Measurements from ENCODE around the gene IL1F10.
"Not testable (repeated sequence)": the region's sequence is repeated elsewhere in the genome, so short reads cannot be mapped to it uniquely, and the experiment has no call there.

Gene IL1F10

DNA sequence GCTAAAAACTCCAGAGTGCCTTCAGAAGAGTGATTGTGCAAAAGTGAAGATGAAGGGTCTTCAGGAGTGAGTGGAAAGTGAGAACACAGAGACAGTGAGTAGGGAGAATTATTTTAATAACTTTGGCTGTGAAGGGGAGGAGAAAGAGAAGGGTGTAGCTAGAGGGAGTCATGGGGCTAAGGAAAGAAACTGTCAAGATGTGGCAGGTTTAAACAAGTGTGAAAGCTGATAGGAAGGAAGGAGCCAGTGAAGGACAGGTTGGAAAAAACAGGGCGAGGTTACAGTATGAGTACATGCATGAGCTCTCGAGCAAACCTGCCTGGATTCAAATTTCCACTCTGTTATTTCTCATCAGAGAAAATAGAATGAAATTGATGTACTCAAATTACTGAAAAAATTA is 17.8 kb downstream of the IL1F10 start:
- TF ChIP-seq, protein P1, sequence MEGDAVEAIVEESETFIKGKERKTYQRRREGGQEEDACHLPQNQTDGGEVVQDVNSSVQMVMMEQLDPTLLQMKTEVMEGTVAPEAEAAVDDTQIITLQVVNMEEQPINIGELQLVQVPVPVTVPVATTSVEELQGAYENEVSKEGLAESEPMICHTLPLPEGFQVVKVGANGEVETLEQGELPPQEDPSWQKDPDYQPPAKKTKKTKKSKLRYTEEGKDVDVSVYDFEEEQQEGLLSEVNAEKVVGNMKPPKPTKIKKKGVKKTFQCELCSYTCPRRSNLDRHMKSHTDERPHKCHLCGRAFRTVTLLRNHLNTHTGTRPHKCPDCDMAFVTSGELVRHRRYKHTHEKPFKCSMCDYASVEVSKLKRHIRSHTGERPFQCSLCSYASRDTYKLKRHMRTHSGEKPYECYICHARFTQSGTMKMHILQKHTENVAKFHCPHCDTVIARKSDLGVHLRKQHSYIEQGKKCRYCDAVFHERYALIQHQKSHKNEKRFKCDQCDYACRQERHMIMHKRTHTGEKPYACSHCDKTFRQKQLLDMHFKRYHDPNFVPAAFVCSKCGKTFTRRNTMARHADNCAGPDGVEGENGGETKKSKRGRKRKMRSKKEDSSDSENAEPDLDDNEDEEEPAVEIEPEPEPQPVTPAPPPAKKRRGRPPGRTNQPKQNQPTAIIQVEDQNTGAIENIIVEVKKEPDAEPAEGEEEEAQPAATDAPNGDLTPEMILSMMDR (IDR thresholded peaks at IDR 0.05; ENCODE audit: control insufficient read depth, extremely low read depth, insufficient read depth), result no peak
- DNase-seq (ENCODE audit: low read depth), result no peak
- H3K4me3 ChIP-seq (ENCODE audit: low read depth, low read length), result no peak overlapping the region

GRCh38 chr2:113088213-113088992 is 20.6 kb downstream of the IL1F10 start:
- TF ChIP-seq, protein P1 (IDR thresholded peaks at IDR 0.05; ENCODE audit: control insufficient read depth, extremely low read depth, insufficient read depth), result no peak
- no peak overlapping the region for H3K4me3 ChIP-seq (ENCODE audit: low read depth, low read length)
- no peak for DNase-seq (ENCODE audit: low read depth)

DNA sequence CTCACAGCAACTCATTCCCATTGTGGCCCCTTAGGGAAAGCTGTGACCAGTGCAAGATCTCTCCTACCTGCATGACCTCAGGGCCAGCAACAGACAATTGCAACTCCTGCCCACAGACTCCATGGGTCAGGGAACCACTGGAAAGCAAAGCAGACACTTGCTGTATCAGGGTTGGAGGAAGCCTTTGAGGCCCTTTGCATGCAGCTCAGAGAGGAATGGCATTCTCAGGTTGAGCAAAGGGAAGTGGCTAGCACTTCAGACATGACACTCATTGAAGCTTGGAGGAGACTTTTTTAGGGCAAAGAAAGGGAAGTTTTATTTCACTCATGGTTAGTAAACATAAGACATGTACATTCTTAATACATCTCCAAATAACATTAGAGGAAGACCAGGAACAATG is 22.1 kb downstream of the IL1F10 start:
- DNase-seq (ENCODE audit: low read depth), result no peak
- TF ChIP-seq, protein P1 (IDR thresholded peaks at IDR 0.05; ENCODE audit: control insufficient read depth, extremely low read depth, insufficient read depth), result no peak
- H3K4me3 ChIP-seq (ENCODE audit: low read depth, low read length), result no peak overlapping the region

- no peak for DNase-seq (ENCODE audit: low read depth)
- no peak overlapping the region for H3K4me3 ChIP-seq (ENCODE audit: low read depth, low read length)
- TF ChIP-seq, protein P1 (IDR thresholded peaks at IDR 0.05; ENCODE audit: control insufficient read depth, extremely low read depth, insufficient read depth), result no peak
Measured at GRCh38 chr2:113091231-113091896, 23.6 kb downstream of the IL1F10 start.

DNA sequence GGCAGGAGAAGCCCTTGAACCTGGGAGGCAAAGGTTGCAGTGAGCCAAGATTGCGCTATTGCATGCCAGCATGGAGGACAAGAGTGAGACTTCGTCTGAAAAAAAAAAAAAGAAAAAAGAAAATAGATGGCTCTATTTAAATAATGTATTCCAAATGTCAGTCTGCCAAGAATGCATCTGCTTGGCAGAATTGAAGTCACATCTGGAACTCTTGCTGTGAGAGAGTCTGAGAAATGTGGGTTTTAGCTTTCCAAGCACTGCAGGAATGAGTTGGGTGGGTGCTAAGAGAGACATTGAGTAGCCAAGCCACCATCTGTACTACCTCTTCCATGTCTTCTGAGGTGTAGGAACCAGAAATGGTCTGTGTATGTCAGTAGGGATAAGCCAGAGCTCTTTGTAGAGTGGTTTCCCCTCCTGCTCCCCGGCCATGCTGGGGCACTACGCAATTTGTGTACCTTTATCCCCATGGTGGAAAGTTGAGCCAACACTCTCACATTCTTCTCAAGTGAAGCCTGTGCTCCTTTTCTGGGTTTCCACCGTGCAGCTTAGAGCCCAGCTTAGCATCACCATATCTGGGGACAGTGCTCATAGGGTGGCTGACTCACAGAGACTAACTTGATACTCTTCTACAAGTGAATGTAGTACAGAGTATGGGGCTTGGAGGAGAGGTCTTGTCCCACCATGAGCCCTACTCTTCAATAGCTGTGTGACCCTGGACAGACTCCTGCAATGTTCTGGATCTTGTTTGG is 25.3 kb downstream of the IL1F10 start:
- TF ChIP-seq, protein P1 (IDR thresholded peaks at IDR 0.05; ENCODE audit: control insufficient read depth, extremely low read depth, insufficient read depth), result no peak
- DNase-seq (ENCODE audit: low read depth), result no peak
- no peak overlapping the region for H3K4me3 ChIP-seq (ENCODE audit: low read depth, low read length)

- H3K4me3 ChIP-seq (ENCODE audit: low read depth, low read length), result no peak overlapping the region
- TF ChIP-seq, protein P1 (IDR thresholded peaks at IDR 0.05; ENCODE audit: control insufficient read depth, extremely low read depth, insufficient read depth), result no peak
- DNase-seq (ENCODE audit: low read depth), result no peak
Measured at GRCh38 chr2:113093613-113093977, 25.8 kb downstream of the IL1F10 start.

DNA sequence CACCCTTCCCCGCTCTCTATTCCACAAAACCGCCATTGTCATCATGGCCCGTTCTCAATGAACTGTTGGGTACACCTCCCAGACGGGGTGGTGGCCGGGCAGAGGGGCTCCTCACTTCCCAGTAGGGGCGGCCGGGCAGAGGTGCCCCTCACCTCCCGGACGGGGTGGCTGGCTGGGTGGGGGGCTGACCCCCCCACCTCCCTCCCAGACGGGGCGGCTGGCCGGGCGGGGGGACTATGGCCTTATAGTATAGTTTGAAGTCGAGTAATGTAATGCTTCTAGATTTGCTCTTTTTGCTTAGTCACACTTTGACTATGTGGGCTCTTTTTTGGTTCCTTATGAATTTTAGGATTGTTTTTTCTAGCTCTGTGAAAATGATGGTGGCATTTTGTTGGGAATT is 28.5 kb downstream of the IL1F10 start:
- not testable (repeated sequence) for H3K4me3 ChIP-seq (ENCODE audit: low read depth, low read length); DNase-seq (ENCODE audit: low read depth)

- not testable (repeated sequence) for H3K4me3 ChIP-seq (ENCODE audit: low read depth, low read length); DNase-seq (ENCODE audit: low read depth)
Measured at GRCh38 chr2:113096842-113097618, 29.3 kb downstream of the IL1F10 start.
